ENCODE results near the gene SZRD1.

DNA sequence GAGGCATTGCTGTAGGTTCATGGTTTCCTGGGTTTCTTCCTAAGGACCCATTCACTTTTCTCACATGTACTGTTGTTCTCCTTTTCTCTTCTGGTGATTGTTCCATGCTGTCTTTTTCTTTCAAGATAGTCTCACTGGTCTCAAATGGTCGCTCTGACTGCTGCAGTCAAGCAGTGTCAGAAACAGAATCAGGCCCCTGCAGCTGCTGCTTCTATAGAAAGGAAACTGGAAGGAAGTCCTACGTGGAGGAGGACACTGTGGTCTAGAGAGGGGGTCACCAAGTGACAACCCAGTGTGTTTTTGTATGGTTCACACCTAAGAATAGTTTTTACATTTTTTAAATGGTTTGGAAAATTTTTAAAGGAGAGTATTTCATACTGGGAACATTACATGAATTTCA is 75.9 kb downstream of the SZRD1 start:
- TF ChIP-seq, protein P1, sequence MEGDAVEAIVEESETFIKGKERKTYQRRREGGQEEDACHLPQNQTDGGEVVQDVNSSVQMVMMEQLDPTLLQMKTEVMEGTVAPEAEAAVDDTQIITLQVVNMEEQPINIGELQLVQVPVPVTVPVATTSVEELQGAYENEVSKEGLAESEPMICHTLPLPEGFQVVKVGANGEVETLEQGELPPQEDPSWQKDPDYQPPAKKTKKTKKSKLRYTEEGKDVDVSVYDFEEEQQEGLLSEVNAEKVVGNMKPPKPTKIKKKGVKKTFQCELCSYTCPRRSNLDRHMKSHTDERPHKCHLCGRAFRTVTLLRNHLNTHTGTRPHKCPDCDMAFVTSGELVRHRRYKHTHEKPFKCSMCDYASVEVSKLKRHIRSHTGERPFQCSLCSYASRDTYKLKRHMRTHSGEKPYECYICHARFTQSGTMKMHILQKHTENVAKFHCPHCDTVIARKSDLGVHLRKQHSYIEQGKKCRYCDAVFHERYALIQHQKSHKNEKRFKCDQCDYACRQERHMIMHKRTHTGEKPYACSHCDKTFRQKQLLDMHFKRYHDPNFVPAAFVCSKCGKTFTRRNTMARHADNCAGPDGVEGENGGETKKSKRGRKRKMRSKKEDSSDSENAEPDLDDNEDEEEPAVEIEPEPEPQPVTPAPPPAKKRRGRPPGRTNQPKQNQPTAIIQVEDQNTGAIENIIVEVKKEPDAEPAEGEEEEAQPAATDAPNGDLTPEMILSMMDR (IDR thresholded peaks at IDR 0.05): no peak
- TF ChIP-seq EP300 (IDR thresholded peaks at IDR 0.05) (no peak), POLR2A (IDR thresholded peaks at IDR 0.05) (no peak), POLR2AphosphoS5 (IDR thresholded peaks at IDR 0.05) (no peak)
